ENCODE measurements around the gene LIX1L. TPM values are rescaled to one million over a fixed set of nuclear protein-coding genes. Genes with fewer than 3 reads are reported as not detected.

Gene LIX1L
- polyA plus RNA-seq, 1 donor (not counting 4 experiments of a cell fraction or from before 2014, with no cell fraction given) = 20.0 TPM

- no peak for DNase-seq (ENCODE audit: low read depth, low spot score)
- peak overlapping the region in 2 of 3 experiments; percentile 15 to 26 for H3K4me3 ChIP-seq (ENCODE audit: control insufficient read depth in 2 of 3, extremely low read depth in 1 of 3, insufficient read depth in 2 of 3, low read depth in 1 of 3, low read length in 3 of 3)
- FAIRE-seq = no peak
These were observed 65.2 kb downstream of the LIX1L start for GRCh38 chr1:145892486-145893087.

GRCh38 chr1:145891587-145892485, 66.0 kb downstream of the LIX1L start:
- Histone ChIP-seq H3K4me3 (ENCODE audit: control insufficient read depth in 2 of 3, extremely low read depth in 1 of 3, insufficient read depth in 2 of 3, low read depth in 1 of 3, low read length in 3 of 3) (peak overlapping the region in 2 of 3 experiments; percentile 46 to 69), H3K9me3 (ENCODE audit: control insufficient read depth, low read depth, low read length) (no peaks in the 10 kb centered on the region), H2AFZ (ENCODE audit: control insufficient read depth, low read length) (peak overlapping the region; percentile 94), H3K9ac (ENCODE audit: control insufficient read depth, extremely low read depth, insufficient read depth, low read length) (peak overlapping the region; percentile 75), H3K36me3 (ENCODE audit: control insufficient read depth in 2 of 2, extremely low read depth in 1 of 2, insufficient read depth in 2 of 2, low read length in 2 of 2) (peaks cover 0 to 2% of the 10 kb centered on the region in 2 experiments), H3K4me2 (ENCODE audit: control insufficient read depth, extremely low read depth, insufficient read depth, low read depth, low read length) (peak overlapping the region; percentile 97), H3K9me1 (ENCODE audit: control insufficient read depth, extremely low read depth, insufficient read depth, low read length) (no peaks in the 10 kb centered on the region), H3K4me1 (ENCODE audit: control insufficient read depth, extremely low read depth, insufficient read depth, low read length) (peaks cover 30% of the 10 kb centered on the region), H3K27ac (ENCODE audit: control insufficient read depth, insufficient read depth, low read length) (peak overlapping the region; percentile 97), H3K79me2 (ENCODE audit: control insufficient read depth, insufficient read depth, low read length) (no peaks in the 10 kb centered on the region), H4K20me1 (ENCODE audit: control insufficient read depth, extremely low read depth, insufficient read depth, low read length) (no peaks in the 10 kb centered on the region), H3K27me3 (ENCODE audit: control insufficient read depth, extremely low read depth, insufficient read depth, low read length) (no peaks in the 10 kb centered on the region)
- dilution Hi-C loops (cut with MboI; ENCODE audit: extremely low pct_ligation_motif_present, low sequenced_read_pairs) = no loop called here
- peak; percentile 96 for DNase-seq (ENCODE audit: low read depth, low spot score)
- TF ChIP-seq EZH2 (IDR thresholded peaks at IDR 0.05; ENCODE audit: low read length) = no peak
- TF ChIP-seq CTCF (optimal IDR thresholded peaks at IDR 0.05 in 1 of 3, IDR thresholded peaks at IDR 0.05 in 1 of 3, conservative IDR thresholded peaks at IDR 0.05 in 1 of 3; ENCODE audit: extremely low read depth in 1 of 3, insufficient read depth in 2 of 3, low read length in 3 of 3) = peak; percentile 82 to 100 (median 89)
- peak; percentile 91 for FAIRE-seq

More at GRCh38 chr1:145892486-145893087, 65.2 kb downstream of the LIX1L start:
- dilution Hi-C loops (cut with MboI; ENCODE audit: extremely low pct_ligation_motif_present, low sequenced_read_pairs) = no loop called here
- peaks cover 30% of the 10 kb centered on the region for H3K4me1 ChIP-seq (ENCODE audit: control insufficient read depth, extremely low read depth, insufficient read depth, low read length)
- H4K20me1 ChIP-seq (ENCODE audit: control insufficient read depth, extremely low read depth, insufficient read depth, low read length) = no peaks in the 10 kb centered on the region
- no peak for TF ChIP-seq EZH2 (IDR thresholded peaks at IDR 0.05; ENCODE audit: low read length)
- TF ChIP-seq CTCF (optimal IDR thresholded peaks at IDR 0.05 in 1 of 3, IDR thresholded peaks at IDR 0.05 in 1 of 3, conservative IDR thresholded peaks at IDR 0.05 in 1 of 3; ENCODE audit: extremely low read depth in 1 of 3, insufficient read depth in 2 of 3, low read length in 3 of 3) = no peak
- H3K36me3 ChIP-seq (ENCODE audit: control insufficient read depth in 2 of 2, extremely low read depth in 1 of 2, insufficient read depth in 2 of 2, low read length in 2 of 2) = peaks cover 0 to 2% of the 10 kb centered on the region in 2 experiments
- H3K9ac ChIP-seq (ENCODE audit: control insufficient read depth, extremely low read depth, insufficient read depth, low read length) = peak overlapping the region; percentile 69
- no peaks in the 10 kb centered on the region for H3K9me3 ChIP-seq (ENCODE audit: control insufficient read depth, low read depth, low read length)
- no peaks in the 10 kb centered on the region for H3K9me1 ChIP-seq (ENCODE audit: control insufficient read depth, extremely low read depth, insufficient read depth, low read length)
- H3K27me3 ChIP-seq (ENCODE audit: control insufficient read depth, extremely low read depth, insufficient read depth, low read length) = no peaks in the 10 kb centered on the region
- H3K27ac ChIP-seq (ENCODE audit: control insufficient read depth, insufficient read depth, low read length) = peak overlapping the region; percentile 97
- no peaks in the 10 kb centered on the region for H3K79me2 ChIP-seq (ENCODE audit: control insufficient read depth, insufficient read depth, low read length)
- H3K4me2 ChIP-seq (ENCODE audit: control insufficient read depth, extremely low read depth, insufficient read depth, low read depth, low read length) = peak overlapping the region; percentile 97
- H2AFZ ChIP-seq (ENCODE audit: control insufficient read depth, low read length) = peak overlapping the region; percentile 39
